Ishikawa (cell line): Measurements from ENCODE around the gene CTH.

ENCODE experiments used
- EGR1 ChIP-seq: IDR thresholded peaks from 2 replicates; pipeline ENCODE4 v1.6.1; 2012
- RAD21 ChIP-seq: IDR thresholded peaks from 2 replicates; pipeline ENCODE4 v1.6.1; 2012; ENCODE audit warnings: low read depth
- TAF1 ChIP-seq: IDR thresholded peaks from 2 replicates; pipeline ENCODE4 v1.6.1; 2012; ENCODE audit warnings: low read depth, mild to moderate bottlenecking
- YY1 ChIP-seq: IDR thresholded peaks from 2 replicates; pipeline ENCODE4 v1.6.1; 2012; ENCODE audit warnings: low read depth

DNA sequence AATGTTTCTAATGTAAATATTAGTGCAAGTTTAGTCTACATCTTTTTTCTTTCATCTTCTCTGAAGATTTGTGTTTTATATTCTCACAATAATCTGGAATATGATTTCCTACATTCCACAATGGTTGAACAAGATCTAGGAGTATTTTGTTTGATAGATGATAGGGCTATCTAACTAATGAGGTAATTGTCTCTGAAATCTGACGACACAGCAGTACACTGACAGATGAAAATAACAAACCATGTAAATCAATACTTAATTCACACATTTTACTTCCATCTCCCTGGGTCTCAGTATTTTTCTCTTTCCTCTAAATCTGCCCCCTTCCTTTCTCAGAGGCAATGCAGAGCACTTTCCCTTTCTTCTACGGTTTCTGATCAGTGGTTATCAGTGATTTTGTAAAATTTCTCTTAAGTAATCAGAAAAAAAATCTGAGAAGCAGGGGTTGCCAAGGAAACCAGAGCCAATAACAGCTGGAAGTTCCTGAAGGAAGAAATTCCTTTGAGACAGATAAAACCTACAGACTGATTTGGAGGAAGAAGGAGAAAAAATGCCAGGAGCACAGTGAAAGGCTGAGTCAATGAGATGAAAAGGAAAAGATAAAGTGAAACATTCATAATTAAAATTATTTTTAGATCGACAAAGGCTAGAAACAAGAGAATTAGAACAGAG lies 49.2 kb upstream of the CTH start:
- TF ChIP-seq EGR1 (no peak), RAD21 (no peak), TAF1 (no peak), YY1 (no peak)
